ENCODE measurements around the gene PTPN6.
"Not testable (repeated sequence)": the region's sequence is repeated elsewhere in the genome, so short reads cannot be mapped to it uniquely, and the experiment has no call there.

The PTPN6 gene

DNA sequence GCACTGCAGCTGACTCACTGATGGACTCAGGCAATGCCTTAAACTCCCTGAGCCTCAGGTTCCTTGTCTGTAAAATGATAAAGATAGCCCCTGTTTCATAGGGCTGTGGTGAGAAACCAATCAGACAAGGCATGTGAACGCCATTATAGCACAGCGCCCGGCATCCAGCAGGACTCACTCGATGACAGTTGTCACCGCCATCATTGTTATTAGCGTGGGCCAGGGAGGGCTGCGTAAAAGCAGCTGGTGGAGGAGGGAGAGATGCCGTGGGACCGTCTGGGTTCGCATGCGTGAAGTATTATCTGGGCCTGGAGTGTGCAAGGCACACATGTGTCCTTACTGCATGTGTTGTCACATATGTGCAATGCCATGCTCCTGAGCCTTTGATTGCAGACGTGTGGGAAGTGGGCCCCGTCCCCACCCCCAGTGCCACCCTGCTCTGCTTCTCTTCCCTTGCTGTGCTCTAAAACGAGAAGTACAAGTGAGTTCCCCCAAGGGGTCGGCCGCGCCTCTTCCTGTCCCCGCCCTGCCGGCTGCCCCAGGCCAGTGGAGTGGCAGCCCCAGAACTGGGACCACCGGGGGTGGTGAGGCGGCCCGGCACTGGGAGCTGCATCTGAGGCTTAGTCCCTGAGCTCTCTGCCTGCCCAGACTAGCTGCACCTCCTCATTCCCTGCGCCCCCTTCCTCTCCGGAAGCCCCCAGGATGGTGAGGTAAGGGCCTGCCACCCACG is at the start of gene PTPN6:
Gene PTPN6, plus strand, starts transcription at position 546 of the 730 bp plus-strand sequence. Its CDS starts 157 bp downstream, at position 703.
- DNase-seq (ENCODE audit: low read depth): peak; percentile 76

DNA sequence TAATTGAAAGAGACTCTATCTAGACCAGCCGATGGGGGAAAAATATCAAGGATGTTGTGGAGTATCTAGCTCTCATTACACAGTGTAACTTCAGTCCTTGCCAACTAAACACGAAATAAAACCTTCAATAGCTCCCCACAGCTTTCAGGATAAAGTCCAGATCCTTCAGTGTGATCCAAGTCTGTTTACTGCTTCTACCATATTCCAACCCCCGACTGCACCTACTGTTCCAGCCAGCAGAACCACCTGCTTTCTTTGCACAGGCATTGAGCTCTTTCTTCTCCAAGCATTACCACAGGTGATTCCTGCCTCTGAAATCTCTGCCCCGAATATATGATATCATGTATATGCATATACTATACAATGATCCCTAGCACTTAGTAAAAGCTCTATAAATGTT is 48.7 kb upstream of the PTPN6 start:
- no peak for DNase-seq (ENCODE audit: low read depth)

DNA sequence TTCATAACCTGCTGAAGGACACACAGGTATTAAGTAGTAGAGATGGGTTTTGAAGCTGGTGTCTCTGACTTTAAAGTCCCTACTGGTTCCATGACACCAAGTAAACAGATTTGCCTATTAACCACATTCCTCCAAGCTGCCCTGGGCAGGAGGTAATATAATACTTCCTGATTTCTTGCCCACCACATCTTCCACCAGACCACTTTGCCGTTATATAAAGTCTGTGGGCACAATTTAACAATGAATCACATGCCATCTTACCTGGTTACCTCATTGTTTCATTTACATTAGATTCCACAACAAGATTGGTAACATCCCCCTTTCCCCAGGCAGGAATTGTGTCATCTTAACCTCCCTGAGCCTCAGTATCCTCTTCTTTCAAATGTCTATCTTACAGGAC is 47.4 kb upstream of the PTPN6 start:
- DNase-seq (ENCODE audit: low read depth): no peak

DNA sequence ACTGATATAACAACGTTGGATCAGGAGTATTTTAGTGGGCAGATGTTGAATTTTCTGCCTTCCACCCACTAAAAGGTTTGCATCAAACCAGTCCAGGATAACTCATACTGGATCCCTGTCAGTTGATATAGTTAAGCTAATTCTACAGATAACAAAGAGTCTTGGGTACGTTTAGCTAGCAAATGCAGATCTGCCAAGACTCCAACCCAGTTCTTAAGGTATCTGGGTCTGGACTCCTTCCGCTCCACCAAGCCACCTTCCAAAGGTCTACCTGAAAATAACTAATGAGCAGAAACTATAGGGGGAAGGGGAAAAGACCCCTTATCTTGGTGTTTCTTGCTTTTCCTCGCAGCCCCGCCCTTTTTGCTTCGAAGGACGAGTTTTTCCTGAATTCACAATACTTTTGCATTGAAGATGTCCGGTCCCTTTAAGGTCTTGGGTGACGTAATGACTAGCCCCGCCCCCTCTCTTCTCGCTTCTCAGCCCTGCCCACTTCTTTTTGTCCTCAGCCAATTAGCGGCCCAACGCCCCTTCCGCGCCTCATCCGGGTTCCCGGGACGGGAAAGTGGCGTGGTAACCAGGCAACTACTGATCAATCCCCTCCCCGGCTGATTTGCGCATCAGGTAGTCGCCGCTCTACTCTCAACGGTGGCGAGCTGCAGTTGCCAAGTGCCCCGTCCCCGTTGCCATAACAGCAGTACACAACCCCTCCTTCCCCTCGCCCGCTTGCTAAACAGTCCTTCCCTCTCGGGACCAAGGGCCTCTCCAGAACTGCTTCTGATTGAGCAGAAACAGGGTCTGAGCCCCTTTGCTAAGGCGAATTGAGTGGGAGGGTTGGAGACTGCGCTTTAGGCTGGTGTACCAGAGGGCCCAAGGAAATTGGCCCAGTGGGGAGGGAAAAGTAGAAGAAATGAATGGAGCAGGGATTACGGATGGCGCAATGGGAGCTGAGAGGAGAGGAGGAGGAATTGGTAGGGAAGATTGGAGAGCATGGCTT is 46.6 kb upstream of the PTPN6 start, which contains the start of gene LRRC23:
Gene LRRC23, plus strand, starts transcription at position 543 of the 997 bp plus-strand sequence. CDS start 812 bp downstream, outside the sequence.
- peak; percentile 95 for DNase-seq (ENCODE audit: low read depth)

DNA sequence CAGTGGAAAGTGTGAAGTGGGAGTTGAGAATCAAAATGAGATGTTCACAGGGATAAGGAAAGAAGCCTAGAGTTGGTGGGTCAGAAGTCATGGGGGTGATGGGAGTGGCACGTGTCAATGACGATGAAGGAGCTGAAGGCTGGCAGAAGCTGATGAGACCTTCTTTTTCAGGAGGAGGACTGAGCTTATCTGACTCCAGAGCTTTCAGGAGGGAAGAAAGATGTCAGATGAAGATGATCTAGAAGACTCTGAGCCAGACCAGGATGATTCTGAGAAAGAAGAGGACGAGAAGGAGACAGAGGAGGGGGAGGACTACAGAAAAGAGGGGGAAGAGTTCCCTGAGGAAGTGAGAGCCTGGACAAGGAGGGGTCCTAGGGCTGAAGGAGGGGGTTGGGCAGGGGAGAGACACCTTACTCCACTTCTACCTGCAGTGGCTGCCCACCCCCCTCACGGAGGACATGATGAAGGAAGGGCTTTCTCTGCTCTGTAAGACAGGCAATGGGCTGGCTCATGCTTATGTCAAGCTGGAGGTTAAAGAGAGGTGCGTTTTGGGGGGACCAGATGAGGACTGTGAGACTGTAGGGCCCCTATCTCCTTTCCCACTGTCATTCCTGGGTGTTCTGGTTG is 45.6 kb upstream of the PTPN6 start:
- no peak for DNase-seq (ENCODE audit: low read depth)

DNA sequence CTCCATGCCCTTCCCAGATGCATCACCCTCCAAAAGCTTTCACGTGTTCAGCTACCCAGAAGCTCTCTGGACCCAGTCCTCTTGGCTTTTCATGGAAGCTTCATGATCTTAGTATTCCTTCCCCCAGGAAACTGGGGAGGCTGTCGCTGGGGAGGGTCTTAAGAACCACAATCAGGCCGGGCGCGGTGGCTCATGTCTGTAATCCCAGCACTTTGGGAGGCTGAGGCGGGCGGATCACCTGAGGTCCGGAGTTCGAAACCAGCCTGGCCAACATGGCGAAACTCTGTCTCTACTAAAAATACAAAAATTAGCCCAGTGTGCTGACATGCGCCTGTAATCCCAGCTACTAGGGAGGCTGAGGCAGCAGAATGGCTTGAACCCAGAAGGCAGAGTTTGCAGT is 43.0 kb upstream of the PTPN6 start:
- not testable (repeated sequence) for DNase-seq (ENCODE audit: low read depth)

DNA sequence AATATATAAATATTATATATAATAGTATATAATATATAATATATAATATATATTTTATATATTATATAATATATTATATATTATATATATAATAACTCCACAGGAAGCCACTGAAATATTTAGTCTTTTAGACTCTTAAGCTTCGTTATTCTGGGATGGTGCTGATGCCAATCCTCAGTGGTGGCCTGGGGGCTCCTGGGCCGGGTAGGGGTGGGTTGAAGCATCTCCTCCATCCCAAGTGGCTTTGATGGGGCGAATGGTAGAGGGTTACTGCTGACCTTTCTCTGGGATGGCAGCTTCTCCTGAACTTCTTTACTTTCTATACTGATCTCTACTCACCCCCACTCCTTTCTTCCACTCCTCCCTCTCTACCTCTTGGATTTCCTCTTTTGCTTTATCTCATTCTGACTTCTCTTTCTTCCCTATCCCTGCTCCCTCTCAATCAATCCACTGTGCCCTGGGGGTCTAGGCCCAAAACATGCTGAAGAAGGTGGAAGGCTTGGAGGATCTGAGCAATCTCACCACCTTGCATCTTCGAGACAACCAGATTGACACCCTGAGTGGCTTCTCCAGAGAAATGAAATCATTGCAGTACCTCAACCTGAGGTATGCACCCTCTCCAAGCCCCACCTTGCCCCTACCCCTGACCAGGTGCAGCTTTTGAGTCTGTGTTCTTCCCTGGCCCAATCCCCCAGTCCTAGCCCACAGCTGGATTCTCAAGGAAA is 41.6 kb upstream of the PTPN6 start:
- DNase-seq (ENCODE audit: low read depth): no peak

DNA sequence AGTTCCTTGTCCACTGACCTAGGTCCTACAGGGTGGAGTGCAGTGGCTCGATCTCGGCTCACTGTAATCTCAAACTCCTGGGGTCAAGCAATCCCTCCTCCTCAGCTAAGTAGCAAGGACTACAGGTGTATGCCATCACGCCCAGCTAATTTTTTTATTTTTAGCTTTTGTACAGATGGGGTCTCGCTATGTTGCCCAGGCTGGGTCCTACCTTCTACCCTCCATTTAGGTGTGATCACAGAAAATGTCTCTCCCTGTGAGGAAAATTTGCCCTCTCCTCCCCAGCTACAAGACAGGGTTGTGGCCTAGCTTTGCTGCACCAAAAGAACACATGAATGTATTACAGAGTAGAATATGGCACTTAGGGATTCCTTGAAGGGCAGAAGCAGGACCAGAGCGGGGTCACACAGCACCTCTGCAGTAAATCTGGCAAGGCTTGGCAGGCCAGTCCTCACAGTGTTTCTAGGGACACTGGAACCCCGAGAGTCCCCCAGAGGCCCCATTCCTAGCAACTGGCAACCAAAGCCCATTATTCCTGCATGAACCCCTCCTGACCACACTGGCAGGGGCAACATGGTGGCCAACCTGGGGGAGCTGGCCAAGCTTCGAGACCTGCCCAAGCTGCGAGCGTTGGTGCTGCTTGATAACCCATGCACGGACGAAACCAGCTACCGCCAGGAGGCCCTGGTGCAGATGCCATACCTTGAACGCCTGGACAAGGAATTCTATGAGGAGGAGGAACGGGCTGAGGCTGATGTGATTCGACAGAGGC is 38.8 kb upstream of the PTPN6 start:
- no peak for DNase-seq (ENCODE audit: low read depth)

DNA sequence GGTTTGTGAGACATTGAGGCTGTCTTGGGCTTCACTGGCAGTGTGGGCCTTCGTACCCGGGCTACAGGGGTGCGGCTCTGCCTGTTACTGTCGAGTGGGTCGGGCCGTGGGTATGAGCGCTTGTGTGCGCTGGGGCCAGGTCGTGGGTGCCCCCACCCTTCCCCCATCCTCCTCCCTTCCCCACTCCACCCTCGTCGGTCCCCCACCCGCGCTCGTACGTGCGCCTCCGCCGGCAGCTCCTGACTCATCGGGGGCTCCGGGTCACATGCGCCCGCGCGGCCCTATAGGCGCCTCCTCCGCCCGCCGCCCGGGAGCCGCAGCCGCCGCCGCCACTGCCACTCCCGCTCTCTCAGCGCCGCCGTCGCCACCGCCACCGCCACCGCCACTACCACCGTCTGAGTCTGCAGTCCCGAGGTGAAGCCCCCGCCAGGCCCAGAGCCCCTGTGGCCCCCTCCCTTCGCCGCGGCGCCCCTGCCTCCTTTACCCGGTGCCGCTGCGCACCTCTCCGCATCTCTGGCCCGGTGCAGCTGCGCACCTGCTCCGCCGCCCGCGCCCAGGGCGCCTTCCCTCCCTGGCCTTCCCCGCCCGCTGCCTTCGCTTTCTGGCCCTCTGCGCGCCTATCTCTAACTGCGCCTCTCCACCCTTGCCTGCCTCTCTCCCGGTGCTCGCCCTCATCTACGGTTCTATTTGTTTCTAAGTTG is 36.8 kb upstream of the PTPN6 start, which contains the start of gene ENO2:
Gene ENO2, plus strand, starts transcription at position 335 of the 701 bp plus-strand sequence. CDS start 1,253 bp downstream, outside the sequence.
- DNase-seq (ENCODE audit: low read depth): peak; percentile 86

DNA sequence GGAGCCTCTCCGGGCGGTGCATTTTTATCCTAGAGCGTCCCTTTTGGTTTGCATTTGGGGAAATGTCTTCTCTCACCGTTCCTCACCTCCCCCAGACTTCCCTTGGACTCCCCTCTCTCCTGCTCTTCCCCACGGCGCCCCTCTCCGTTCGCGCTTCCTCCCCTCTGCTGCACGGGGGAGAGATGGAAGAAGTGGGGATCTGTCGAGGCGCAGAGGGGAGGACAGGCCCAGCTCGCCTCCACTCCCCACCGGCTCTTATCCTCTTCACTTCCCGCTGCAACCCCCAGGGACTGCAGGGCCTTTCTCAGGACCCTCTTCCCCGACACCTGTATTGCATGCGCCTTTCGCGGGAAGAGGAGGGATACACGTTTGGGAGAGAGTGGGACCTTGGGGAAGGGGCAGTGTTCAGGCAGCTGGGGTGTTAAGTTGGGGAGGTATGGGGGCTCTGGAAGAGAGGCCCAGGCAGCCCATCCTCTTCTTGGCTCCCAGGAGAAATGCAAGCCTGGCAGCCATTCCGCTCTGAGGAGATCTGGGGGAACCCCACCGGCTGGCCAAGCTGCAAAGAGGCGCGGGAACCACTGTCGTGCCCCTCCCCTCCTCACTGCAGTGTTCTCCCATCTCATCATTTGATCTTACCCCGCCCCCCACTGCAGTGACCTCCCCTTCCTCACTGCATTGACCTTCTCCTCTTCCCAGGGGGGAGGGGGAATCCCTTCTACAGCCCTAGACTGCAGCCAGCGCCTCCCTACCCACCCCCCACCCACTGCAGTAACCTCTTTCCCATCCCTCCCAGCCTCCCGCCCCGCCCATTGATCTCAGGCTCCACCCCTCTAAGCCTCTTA is 36.0 kb upstream of the PTPN6 start:
- DNase-seq (ENCODE audit: low read depth): no peak

DNA sequence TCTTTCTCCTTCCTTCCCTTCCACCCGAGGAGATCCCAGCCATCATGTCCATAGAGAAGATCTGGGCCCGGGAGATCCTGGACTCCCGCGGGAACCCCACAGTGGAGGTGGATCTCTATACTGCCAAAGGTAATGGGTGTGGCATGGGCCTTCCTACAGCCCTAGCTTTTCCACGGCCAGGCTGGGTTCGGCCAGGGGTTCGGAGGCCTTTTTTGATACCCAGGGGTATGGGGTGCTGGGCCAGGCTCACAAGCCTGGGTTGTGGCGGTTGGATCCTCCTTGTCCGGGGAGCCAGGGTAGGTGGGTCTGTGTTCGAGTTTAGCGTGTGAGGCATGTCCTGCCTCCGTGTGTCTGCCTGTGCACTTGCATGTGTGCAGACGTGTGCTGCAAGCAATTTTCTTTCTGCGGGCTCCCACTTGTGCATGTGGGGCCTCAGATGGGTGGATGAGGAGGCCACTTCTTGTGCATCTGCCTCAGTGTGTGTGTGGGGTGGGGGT is 35.3 kb upstream of the PTPN6 start:
- no peak for DNase-seq (ENCODE audit: low read depth)

DNA sequence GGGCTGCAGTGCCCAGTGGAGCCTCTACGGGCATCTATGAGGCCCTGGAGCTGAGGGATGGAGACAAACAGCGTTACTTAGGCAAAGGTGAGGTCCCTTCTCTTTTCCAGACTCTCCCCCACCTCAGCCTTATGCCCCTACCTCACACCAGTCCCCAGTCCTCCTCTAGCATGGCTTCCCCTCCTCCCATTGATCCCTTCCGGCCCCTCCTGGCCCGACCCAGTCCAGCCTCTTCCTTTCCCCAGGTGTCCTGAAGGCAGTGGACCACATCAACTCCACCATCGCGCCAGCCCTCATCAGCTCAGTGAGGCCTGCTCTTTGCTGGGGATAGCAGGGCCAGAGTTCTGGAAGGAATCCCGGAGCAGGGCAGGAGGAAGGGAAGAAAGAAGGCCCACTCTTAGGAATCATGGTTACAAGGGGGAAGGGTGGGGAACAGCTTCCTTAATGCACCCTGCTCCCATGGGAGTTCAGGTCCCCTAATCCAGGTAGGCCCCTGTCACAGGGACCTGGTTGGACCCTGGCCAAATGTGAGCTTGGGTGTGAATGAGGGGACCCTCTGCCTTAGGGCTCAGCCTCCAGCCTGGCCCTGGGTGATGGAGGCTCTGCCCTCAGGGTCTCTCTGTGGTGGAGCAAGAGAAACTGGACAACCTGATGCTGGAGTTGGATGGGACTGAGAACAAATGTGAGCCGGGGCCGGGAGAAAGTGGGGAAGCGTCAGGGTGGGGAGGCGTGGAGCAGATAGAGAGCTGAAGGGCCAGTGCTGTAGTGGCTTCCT is 34.5 kb upstream of the PTPN6 start:
- no peak for DNase-seq (ENCODE audit: low read depth)

DNA sequence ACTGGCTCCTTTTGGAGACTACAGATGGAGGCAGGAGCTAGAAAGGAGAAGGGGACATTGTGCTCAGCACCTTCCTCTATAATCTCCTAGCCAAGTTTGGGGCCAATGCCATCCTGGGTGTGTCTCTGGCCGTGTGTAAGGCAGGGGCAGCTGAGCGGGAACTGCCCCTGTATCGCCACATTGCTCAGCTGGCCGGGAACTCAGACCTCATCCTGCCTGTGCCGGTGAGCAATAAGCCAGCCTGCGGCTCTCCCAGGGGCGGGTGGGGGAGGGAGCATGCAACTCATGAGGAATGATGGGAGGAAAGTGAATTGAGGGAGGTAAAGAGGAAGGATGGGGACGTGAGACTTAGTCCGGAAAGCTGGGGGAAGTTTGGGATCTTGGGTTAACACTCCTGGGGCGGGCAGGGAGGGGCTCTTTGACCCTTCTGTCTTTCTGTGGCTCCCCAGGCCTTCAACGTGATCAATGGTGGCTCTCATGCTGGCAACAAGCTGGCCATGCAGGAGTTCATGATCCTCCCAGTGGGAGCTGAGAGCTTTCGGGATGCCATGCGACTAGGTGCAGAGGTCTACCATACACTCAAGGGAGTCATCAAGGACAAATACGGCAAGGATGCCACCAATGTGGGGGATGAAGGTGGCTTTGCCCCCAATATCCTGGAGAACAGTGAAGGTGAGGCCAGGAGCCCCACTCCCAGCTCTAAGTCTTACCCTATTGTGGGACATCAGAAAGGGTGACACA is 33.5 kb upstream of the PTPN6 start:
- DNase-seq (ENCODE audit: low read depth): no peak

DNA sequence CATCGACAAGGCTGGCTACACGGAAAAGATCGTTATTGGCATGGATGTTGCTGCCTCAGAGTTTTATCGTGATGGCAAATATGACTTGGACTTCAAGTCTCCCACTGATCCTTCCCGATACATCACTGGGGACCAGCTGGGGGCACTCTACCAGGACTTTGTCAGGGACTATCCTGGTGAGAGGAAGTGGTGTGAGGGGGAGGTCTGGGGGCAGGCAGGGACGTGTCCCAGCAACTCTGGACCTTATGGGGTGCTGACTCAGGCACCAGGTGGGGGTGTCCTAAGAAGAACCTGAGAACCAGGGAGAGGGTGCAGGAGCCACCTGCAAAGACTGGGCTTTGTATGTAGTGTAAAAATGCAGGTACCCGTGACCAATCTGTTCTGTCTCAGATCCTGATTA is 31.6 kb upstream of the PTPN6 start:
- no peak for DNase-seq (ENCODE audit: low read depth)

DNA sequence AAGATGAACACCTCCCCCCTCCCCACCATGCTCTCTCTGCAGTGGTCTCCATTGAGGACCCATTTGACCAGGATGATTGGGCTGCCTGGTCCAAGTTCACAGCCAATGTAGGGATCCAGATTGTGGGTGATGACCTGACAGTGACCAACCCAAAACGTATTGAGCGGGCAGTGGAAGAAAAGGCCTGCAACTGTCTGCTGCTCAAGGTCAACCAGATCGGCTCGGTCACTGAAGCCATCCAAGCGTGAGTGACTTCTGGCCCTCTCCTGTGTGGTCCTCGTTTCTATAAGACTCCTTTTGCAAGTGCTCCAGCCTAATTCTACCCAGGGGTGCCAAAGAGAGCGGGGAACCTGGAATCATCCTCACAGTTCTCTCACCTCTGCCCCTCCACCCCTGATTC is 29.6 kb upstream of the PTPN6 start:
- no peak for DNase-seq (ENCODE audit: low read depth)

DNA sequence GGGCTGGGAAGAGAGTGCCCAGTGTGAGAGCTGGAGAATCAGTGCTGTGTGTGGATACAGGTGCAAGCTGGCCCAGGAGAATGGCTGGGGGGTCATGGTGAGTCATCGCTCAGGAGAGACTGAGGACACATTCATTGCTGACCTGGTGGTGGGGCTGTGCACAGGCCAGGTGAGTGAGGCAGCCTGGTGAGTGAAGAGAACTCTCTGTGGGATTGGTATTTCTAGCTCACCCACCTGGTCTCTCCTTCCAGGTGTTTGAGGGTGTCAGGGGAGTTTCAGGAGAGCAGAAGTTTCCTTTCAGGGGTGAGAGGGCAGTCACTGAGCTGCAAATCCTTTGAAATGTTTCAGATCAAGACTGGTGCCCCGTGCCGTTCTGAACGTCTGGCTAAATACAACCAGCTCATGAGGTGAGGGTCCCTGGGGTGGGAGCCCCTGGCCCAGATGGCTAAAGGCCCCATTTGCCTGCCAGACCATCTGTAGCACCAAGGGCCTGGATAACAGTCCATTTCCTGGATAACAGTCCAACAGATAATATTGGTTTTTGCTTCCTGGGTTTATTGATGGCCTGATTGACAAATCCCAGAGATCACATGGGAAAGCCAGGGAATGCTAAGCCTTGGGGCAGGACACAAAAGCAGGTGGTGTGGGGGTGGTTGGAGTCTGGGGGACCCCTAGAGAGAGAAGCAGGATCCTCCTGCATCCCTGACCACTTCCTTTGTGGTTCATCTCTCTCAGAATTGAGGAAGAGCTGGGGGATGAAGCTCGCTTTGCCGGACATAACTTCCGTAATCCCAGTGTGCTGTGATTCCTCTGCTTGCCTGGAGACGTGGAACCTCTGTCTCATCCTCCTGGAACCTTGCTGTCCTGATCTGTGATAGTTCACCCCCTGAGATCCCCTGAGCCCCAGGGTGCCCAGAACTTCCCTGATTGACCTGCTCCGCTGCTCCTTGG is 28.9 kb upstream of the PTPN6 start:
- no peak for DNase-seq (ENCODE audit: low read depth)

Data from stimulated activated CD4-positive, alpha-beta T cell treated with anti-CD3 and anti-CD28 coated beads, Interleukin-2, amount 100 ng/mL, for 4 hours (primary cell).